ENCODE measurements around the gene FNDC11.

FNDC11 gene

DNA sequence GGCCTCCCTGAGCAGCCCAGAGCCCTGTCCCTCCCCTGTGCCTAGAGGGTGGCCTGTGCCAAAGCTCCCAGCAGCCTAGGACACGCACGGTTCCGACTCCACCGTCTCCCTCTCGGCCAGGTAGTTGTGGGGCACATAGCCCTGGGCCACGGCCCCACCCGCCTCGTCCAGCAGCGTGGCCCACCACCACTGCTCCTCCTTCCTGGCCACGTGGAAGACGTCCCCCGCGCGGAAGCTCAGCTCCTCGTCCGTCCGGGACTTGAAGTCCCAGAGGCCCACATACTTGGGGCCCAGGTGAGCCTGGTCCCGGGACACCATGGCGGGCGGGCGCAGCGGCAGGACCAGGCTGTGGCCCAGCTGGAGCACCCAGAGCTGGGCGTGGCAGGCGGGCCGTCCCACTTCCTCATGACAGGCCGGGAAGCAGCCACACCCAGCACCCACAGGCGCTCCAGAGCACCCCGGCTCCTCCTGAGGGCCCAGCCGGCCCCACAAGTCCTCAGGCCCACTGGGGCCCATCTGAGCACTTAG, 16.9 kb upstream of the FNDC11 start, which contains the start of gene PTK6:
TSS of gene PTK6 (minus strand) at position 380 of the 528 bp plus-strand sequence. CDS start at position 318, 62 bp downstream.
- Histone ChIP-seq H3K27ac (ENCODE audit: low read length) (no peak within 1 kb of the TSS), H3K4me1 (ENCODE audit: insufficient read depth, low read length) (no peaks in the 10 kb centered on the region), H3K27me3 (ENCODE audit: insufficient read depth, low read length) (no peaks in the 10 kb centered on the region), H3K36me3 (ENCODE audit: insufficient read depth, low read depth, low read length) (no peaks in the 10 kb centered on the region), H3K4me3 (ENCODE audit: low read length) (peak within 1 kb of the TSS; percentile 57; the same call in 1 of the 2 replicates), H3K9me3 (ENCODE audit: insufficient read depth, low read depth, low read length) (no peaks in the 10 kb centered on the region), H3K9ac (ENCODE audit: low read depth, low read length) (no peak within 1 kb of the TSS)

- Histone ChIP-seq H3K9ac (ENCODE audit: low read depth, low read length) (no peak overlapping the region), H3K4me3 (ENCODE audit: low read length) (peak overlapping the region; percentile 57; the same call in 1 of the 2 replicates), H3K4me1 (ENCODE audit: insufficient read depth, low read length) (no peaks in the 10 kb centered on the region), H3K27ac (ENCODE audit: low read length) (no peak overlapping the region), H3K9me3 (ENCODE audit: insufficient read depth, low read depth, low read length) (no peaks in the 10 kb centered on the region), H3K27me3 (ENCODE audit: insufficient read depth, low read length) (no peaks in the 10 kb centered on the region), H3K36me3 (ENCODE audit: insufficient read depth, low read depth, low read length) (no peaks in the 10 kb centered on the region)
Measured at GRCh38 chr20:63537525-63538203, 16.3 kb upstream of the FNDC11 start.

- Histone ChIP-seq H3K36me3 (ENCODE audit: insufficient read depth, low read depth, low read length) (no peaks in the 10 kb centered on the region), H3K4me3 (ENCODE audit: low read length) (no peak overlapping the region; the same call in 1 of the 2 replicates), H3K27me3 (ENCODE audit: insufficient read depth, low read length) (no peaks in the 10 kb centered on the region), H3K9me3 (ENCODE audit: insufficient read depth, low read depth, low read length) (no peaks in the 10 kb centered on the region), H3K4me1 (ENCODE audit: insufficient read depth, low read length) (no peaks in the 10 kb centered on the region), H3K27ac (ENCODE audit: low read length) (no peak overlapping the region), H3K9ac (ENCODE audit: low read depth, low read length) (no peak overlapping the region)
Measured at GRCh38 chr20:63538204-63539091, 15.5 kb upstream of the FNDC11 start.

DNA sequence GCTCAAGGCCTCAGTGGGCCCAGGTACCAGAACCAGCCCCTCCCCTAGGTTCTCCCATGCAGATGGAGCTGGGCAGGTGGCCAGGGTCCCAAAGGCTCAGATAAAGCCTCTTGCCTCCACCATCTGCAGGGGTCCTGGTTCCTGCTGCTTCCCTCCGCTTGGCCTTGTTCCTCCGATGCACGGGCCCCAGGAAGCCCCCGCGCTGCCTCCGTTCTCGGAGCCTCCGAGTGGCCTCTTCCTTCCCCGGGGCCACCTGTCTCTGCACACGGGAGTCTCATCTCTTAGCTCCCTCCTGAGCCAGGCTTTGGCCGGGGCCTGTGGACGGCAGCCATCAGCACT, 14.9 kb upstream of the FNDC11 start:
- Histone ChIP-seq H3K4me1 (ENCODE audit: insufficient read depth, low read length) (no peaks in the 10 kb centered on the region), H3K4me3 (ENCODE audit: low read length) (no peak overlapping the region), H3K27ac (ENCODE audit: low read length) (no peak overlapping the region), H3K27me3 (ENCODE audit: insufficient read depth, low read length) (no peaks in the 10 kb centered on the region), H3K9me3 (ENCODE audit: insufficient read depth, low read depth, low read length) (no peaks in the 10 kb centered on the region), H3K9ac (ENCODE audit: low read depth, low read length) (no peak overlapping the region), H3K36me3 (ENCODE audit: insufficient read depth, low read depth, low read length) (no peaks in the 10 kb centered on the region)

DNA sequence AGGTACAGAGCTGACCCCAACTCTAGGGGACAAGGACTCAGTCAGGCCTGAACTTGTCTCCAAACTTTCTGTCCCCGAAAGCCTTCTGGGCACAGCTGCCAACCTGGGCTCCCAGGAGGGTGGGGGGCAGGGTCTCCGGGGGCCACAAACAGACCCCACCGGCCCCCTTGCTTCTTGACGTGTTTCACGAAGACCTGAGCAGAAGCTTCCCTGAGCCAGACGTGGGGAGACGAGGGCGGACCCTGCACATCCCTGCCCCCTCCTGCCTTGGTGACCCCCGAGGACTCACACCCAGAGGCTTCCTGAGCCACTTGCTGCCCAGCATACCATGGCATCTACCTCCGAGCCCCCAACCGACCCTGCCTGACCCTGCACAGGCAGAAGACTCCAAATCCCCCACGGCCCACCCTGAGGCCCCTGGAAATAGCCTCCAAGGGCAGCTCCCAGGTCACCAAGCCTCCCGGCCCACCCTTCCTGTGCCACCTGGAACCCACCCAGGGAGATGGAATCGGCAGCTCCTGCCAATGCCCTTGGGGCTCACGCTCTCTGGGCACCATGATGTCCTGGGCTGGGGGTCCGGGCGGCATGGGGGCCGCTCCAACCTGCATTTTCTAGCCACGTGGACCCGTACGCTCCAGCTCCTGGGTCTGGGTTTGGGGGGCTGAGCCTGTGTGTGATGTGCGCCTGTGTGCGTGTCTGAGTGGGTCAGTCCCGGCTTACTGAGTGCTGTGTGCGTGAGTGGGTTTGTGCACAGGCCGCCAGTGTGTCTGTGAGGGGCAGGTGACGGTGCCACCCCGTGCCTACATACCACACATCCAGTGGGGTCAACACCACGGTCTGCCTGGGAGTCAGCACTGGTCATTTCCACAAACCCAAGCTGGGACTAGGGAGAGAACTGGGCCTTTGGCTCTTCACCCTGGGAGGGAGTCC, 14.3 kb upstream of the FNDC11 start:
- no peaks in the 10 kb centered on the region for H3K9me3 ChIP-seq (ENCODE audit: insufficient read depth, low read depth, low read length)
- no peaks in the 10 kb centered on the region for H3K36me3 ChIP-seq (ENCODE audit: insufficient read depth, low read depth, low read length)
- H3K4me1 ChIP-seq (ENCODE audit: insufficient read depth, low read length) = no peaks in the 10 kb centered on the region
- no peak overlapping the region for H3K9ac ChIP-seq (ENCODE audit: low read depth, low read length)
- no peak overlapping the region for H3K27ac ChIP-seq (ENCODE audit: low read length)
- no peaks in the 10 kb centered on the region for H3K27me3 ChIP-seq (ENCODE audit: insufficient read depth, low read length)
- H3K4me3 ChIP-seq (ENCODE audit: low read length) = no peak overlapping the region

- Histone ChIP-seq H3K27ac (ENCODE audit: low read length) (no peak overlapping the region), H3K4me1 (ENCODE audit: insufficient read depth, low read length) (no peaks in the 10 kb centered on the region), H3K27me3 (ENCODE audit: insufficient read depth, low read length) (no peaks in the 10 kb centered on the region), H3K36me3 (ENCODE audit: insufficient read depth, low read depth, low read length) (no peaks in the 10 kb centered on the region), H3K9me3 (ENCODE audit: insufficient read depth, low read depth, low read length) (no peaks in the 10 kb centered on the region), H3K9ac (ENCODE audit: low read depth, low read length) (no peak overlapping the region), H3K4me3 (ENCODE audit: low read length) (no peak overlapping the region)
Measured at GRCh38 chr20:63540417-63541186, 13.4 kb upstream of the FNDC11 start.

DNA sequence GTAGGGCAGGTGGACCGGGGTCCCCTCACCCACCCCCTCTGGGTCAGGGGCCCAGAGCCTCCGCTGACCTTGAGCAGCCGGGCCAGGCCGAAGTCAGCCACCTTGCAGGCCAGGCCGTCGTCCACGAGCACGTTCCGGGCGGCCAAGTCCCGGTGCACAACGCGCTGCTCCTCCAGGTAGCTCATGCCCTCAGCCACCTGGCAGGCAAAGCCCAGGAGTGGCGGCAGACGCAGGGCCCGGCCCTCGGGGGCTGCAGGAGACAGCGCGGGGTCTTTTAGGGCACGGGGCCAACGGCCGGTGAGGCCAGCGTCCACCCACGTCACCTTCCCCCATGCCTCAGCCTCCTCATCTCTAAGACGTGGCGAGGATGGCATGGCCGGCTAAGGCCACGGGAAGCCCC, 12.6 kb upstream of the FNDC11 start:
- H3K27ac ChIP-seq (ENCODE audit: low read length) = no peak overlapping the region
- no peaks in the 10 kb centered on the region for H3K36me3 ChIP-seq (ENCODE audit: insufficient read depth, low read depth, low read length)
- H3K4me3 ChIP-seq (ENCODE audit: low read length) = no peak overlapping the region
- no peak overlapping the region for H3K9ac ChIP-seq (ENCODE audit: low read depth, low read length)
- no peaks in the 10 kb centered on the region for H3K9me3 ChIP-seq (ENCODE audit: insufficient read depth, low read depth, low read length)
- H3K27me3 ChIP-seq (ENCODE audit: insufficient read depth, low read length) = no peaks in the 10 kb centered on the region
- H3K4me1 ChIP-seq (ENCODE audit: insufficient read depth, low read length) = no peaks in the 10 kb centered on the region

DNA sequence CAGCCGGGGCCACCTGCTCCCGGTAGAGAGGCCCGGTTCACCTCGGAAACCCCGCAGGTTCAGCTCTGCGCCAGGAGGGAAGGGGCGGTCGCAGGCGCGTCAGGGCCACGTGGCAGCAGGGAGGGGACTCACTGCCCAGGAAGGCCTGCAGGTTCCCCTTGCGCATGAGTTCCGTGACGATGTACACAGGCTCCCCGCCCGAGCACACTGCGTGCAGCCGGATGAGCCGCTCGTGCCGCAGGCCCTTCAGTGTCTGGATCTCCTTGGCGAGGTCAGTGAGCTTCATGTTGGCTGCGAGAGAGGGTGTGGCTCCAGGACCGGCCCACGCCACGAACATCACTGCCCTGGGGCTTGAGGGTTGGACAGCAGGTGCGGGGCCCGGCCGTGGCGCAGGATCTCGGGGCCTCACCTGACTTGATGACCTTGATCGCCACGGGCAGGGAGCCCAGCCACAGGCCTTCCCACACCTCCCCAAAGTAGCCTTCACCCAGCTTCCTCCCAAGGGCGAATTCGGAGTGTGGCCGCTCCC, 11.9 kb upstream of the FNDC11 start:
- no peak overlapping the region for H3K4me3 ChIP-seq (ENCODE audit: low read length)
- H3K36me3 ChIP-seq (ENCODE audit: insufficient read depth, low read depth, low read length) = no peaks in the 10 kb centered on the region
- no peaks in the 10 kb centered on the region for H3K27me3 ChIP-seq (ENCODE audit: insufficient read depth, low read length)
- no peak overlapping the region for H3K9ac ChIP-seq (ENCODE audit: low read depth, low read length)
- H3K9me3 ChIP-seq (ENCODE audit: insufficient read depth, low read depth, low read length) = no peaks in the 10 kb centered on the region
- no peak overlapping the region for H3K27ac ChIP-seq (ENCODE audit: low read length)
- H3K4me1 ChIP-seq (ENCODE audit: insufficient read depth, low read length) = no peaks in the 10 kb centered on the region

- Histone ChIP-seq H3K27me3 (ENCODE audit: insufficient read depth, low read length) (no peaks in the 10 kb centered on the region), H3K4me1 (ENCODE audit: insufficient read depth, low read length) (no peaks in the 10 kb centered on the region), H3K9ac (ENCODE audit: low read depth, low read length) (no peak overlapping the region), H3K4me3 (ENCODE audit: low read length) (no peak overlapping the region), H3K27ac (ENCODE audit: low read length) (no peak overlapping the region), H3K36me3 (ENCODE audit: insufficient read depth, low read depth, low read length) (no peaks in the 10 kb centered on the region), H3K9me3 (ENCODE audit: insufficient read depth, low read depth, low read length) (no peaks in the 10 kb centered on the region)
Measured at GRCh38 chr20:63542696-63543095, 11.3 kb upstream of the FNDC11 start.

- Histone ChIP-seq H3K27me3 (ENCODE audit: insufficient read depth, low read length) (no peaks in the 10 kb centered on the region), H3K9ac (ENCODE audit: low read depth, low read length) (no peak overlapping the region)
Measured at GRCh38 chr20:63543131-63543530, 10.8 kb upstream of the FNDC11 start.

More at GRCh38 chr20:63543131-63543530, 10.8 kb upstream of the FNDC11 start:
- Histone ChIP-seq H3K9me3 (ENCODE audit: insufficient read depth, low read depth, low read length) (no peaks in the 10 kb centered on the region), H3K4me3 (ENCODE audit: low read length) (no peak overlapping the region), H3K4me1 (ENCODE audit: insufficient read depth, low read length) (no peaks in the 10 kb centered on the region), H3K36me3 (ENCODE audit: insufficient read depth, low read depth, low read length) (no peaks in the 10 kb centered on the region), H3K27ac (ENCODE audit: low read length) (no peak overlapping the region)

Data from iPS-20b (cell line).